ENCODE results near the gene ANO10. TPM values are rescaled to one million over a fixed set of nuclear protein-coding genes. Genes with fewer than 3 reads are reported as not detected.
A peak's percentile ranks its signal among the peaks of the same experiment; 100 is the strongest.

The ANO10 gene
- total and polyA plus RNA-seq, 7 donors: 10.3 to 18.8 (median 13.1) TPM

GRCh38 chr3:43434431-43434830 is 187.4 kb downstream of the ANO10 start:
- Histone ChIP-seq H3K27ac (no peak overlapping the region), H3K4me1 (no peaks in the 10 kb centered on the region), H3K4me3 (no peak overlapping the region), H3K27me3 (ENCODE audit: insufficient read depth in 3 of 3, low read length in 2 of 3) (no peaks in the 10 kb centered on the region), H3K36me3 (ENCODE audit: insufficient read depth in 1 of 2, low read depth in 1 of 2) (peaks cover 0 to 4% of the 10 kb centered on the region in 2 donors), H3K9me3 (peaks cover 11% of the 10 kb centered on the region)
- intact Hi-C loops (cut with DNase I): no loop called here
- TF ChIP-seq, protein P1, sequence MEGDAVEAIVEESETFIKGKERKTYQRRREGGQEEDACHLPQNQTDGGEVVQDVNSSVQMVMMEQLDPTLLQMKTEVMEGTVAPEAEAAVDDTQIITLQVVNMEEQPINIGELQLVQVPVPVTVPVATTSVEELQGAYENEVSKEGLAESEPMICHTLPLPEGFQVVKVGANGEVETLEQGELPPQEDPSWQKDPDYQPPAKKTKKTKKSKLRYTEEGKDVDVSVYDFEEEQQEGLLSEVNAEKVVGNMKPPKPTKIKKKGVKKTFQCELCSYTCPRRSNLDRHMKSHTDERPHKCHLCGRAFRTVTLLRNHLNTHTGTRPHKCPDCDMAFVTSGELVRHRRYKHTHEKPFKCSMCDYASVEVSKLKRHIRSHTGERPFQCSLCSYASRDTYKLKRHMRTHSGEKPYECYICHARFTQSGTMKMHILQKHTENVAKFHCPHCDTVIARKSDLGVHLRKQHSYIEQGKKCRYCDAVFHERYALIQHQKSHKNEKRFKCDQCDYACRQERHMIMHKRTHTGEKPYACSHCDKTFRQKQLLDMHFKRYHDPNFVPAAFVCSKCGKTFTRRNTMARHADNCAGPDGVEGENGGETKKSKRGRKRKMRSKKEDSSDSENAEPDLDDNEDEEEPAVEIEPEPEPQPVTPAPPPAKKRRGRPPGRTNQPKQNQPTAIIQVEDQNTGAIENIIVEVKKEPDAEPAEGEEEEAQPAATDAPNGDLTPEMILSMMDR (IDR thresholded peaks at IDR 0.05): no peak
- DNase-seq (no peak), ATAC-seq (no peak)
- 76 to 87% (median 81%) methylated on average over 2 of the region's 2 CpGs for WGBS, 3 donors

GRCh38 chr3:43432462-43432861 is 189.3 kb downstream of the ANO10 start:
- WGBS, 3 donors: 93 to 97% (median 96%) methylated on average over 2 of the region's 2 CpGs
- TF ChIP-seq, protein P1 (IDR thresholded peaks at IDR 0.05): no peak
- Histone ChIP-seq H3K4me1 (no peaks in the 10 kb centered on the region), H3K27me3 (ENCODE audit: insufficient read depth in 3 of 3, low read length in 2 of 3) (no peaks in the 10 kb centered on the region), H3K36me3 (ENCODE audit: insufficient read depth in 1 of 2, low read depth in 1 of 2) (peaks cover 0 to 4% of the 10 kb centered on the region in 2 donors), H3K9me3 (no peaks in the 10 kb centered on the region), H3K4me3 (no peak overlapping the region), H3K27ac (no peak overlapping the region)
- ATAC-seq: no peak
- intact Hi-C loops (cut with DNase I): no loop called here
- no peak for DNase-seq

DNA sequence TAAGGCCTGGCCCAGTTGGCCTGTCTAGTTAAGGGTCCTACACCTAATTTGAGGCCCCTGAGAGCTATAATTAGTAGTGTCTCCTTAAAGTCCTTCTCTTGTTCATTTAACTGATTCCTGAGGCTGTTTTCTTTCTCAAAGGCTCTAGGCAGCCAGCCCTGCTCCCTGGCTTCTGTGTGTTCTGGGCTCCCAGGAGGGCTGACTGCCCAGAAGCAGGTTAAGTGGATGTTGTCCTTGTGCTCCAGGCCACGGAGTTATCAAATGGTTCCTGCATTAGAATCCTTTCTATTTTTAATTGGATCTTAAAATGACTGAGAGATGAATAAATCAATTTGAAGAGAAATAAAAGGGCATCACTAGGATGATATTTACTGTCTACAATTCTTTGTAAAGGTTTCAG is 195.4 kb downstream of the ANO10 start:
- ATAC-seq: peak; percentile 85 to 96 (median 93)
- Histone ChIP-seq H3K4me3 (no peak overlapping the region), H3K9me3 (peaks cover 4% of the 10 kb centered on the region), H3K36me3 (ENCODE audit: insufficient read depth in 1 of 2, low read depth in 1 of 2) (no peaks in the 10 kb centered on the region), H3K27me3 (ENCODE audit: insufficient read depth in 3 of 3, low read length in 2 of 3) (no peaks in the 10 kb centered on the region), H3K4me1 (peaks cover 26% of the 10 kb centered on the region), H3K27ac (peak overlapping the region; percentile 82)
- TF ChIP-seq, protein P1 (IDR thresholded peaks at IDR 0.05): no peak
- peak; percentile 18 to 70 for DNase-seq
- 19 to 32% (median 25%) methylated on average over 1 of the region's 1 CpG for WGBS, 3 donors
- intact Hi-C loops (cut with DNase I): no loop called here

- Histone ChIP-seq H3K27ac (peak overlapping the region; percentile 82), H3K36me3 (ENCODE audit: insufficient read depth in 1 of 2, low read depth in 1 of 2) (no peaks in the 10 kb centered on the region), H3K27me3 (ENCODE audit: insufficient read depth in 3 of 3, low read length in 2 of 3) (no peaks in the 10 kb centered on the region), H3K4me1 (peaks cover 26% of the 10 kb centered on the region), H3K4me3 (no peak overlapping the region), H3K9me3 (peaks cover 4% of the 10 kb centered on the region)
- DNase-seq (no peak), ATAC-seq (no peak)
- TF ChIP-seq, protein P1 (IDR thresholded peaks at IDR 0.05): no peak
- intact Hi-C loops (cut with DNase I): no loop called here
- 77 to 90% (median 81%) methylated on average over 4 of the region's 4 CpGs for WGBS, 3 donors
These were observed 196.0 kb downstream of the ANO10 start for GRCh38 chr3:43425829-43426228.

DNA sequence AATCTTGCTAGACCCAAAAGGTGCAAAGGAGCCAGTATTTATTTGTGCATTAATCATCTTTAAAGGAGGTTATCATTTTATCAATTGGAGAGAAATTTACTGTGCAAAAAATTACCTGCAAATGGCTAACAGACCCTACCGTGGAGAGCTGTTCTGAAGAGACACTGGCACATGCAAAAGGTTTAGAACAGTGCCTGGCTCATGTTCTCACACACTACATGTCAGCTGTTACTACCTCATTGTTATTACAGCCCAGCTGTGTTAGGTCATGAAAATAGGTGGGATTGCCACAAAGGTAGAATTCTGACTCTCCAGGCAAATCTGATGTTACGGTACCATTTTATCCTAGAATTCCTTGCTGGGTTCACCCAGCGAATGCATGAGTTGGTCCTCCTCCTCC is 198.2 kb downstream of the ANO10 start:
- DNase-seq (no peak), ATAC-seq (peak in 1 of 4 donors; percentile 31)
- Histone ChIP-seq H3K36me3 (ENCODE audit: insufficient read depth in 1 of 2, low read depth in 1 of 2) (no peaks in the 10 kb centered on the region), H3K4me1 (peaks cover 32% of the 10 kb centered on the region), H3K27me3 (ENCODE audit: insufficient read depth in 3 of 3, low read length in 2 of 3) (no peaks in the 10 kb centered on the region), H3K27ac (peak overlapping the region; percentile 58), H3K4me3 (no peak overlapping the region), H3K9me3 (peaks cover 4% of the 10 kb centered on the region)
- WGBS, 3 donors: 43 to 48% (median 45%) methylated on average over 3 of the region's 3 CpGs
- TF ChIP-seq, protein P1 (IDR thresholded peaks at IDR 0.05): no peak
- intact Hi-C loops (cut with DNase I): no loop called here
